CD4-positive, alpha-beta T cell treated with Interleukin-6 at 100 ng/mL for 8 hours (primary cell): Measurements from ENCODE around the gene PCDHGC3.
"Not testable (repeated sequence)": the region's sequence is repeated elsewhere in the genome, so short reads cannot be mapped to it uniquely, and the experiment has no call there.

Experiments
- DNase-seq: peaks from one replicate; pipeline ENCODE4 v3.0.0-alpha.2; 2020; ENCODE audit warnings: mixed read lengths, low spot score

Gene PCDHGC3

DNA sequence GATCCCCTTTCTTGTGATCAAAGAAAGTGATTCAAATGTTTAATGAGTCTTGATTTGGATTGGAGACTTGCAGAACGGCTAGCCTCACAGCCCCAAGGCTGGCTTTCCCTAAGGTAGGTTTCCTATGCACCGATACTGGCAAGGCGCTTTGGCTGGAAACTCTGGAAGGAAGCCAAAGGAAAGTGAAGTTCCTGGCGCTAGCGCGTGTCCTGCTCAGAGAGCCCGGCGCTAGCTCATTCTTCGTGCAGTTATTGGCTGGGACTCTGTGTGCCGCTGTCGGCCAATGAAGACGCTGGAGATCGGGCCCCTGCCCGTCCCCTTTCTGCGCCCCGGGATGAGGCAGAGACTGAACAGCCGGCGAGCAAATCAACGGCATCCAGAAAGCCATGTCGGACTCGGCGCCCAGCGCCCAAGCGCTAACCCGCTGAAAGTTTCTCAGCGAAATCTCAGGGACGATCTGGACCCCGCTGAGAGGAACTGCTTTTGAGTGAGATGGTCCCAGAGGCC is at the start of gene PCDHGC3:
Gene PCDHGC3 (plus strand): TSS at position 342 of the 507 bp plus-strand sequence. CDS start 151 bp downstream, at position 493.
- DNase-seq: peak; percentile 18

DNA sequence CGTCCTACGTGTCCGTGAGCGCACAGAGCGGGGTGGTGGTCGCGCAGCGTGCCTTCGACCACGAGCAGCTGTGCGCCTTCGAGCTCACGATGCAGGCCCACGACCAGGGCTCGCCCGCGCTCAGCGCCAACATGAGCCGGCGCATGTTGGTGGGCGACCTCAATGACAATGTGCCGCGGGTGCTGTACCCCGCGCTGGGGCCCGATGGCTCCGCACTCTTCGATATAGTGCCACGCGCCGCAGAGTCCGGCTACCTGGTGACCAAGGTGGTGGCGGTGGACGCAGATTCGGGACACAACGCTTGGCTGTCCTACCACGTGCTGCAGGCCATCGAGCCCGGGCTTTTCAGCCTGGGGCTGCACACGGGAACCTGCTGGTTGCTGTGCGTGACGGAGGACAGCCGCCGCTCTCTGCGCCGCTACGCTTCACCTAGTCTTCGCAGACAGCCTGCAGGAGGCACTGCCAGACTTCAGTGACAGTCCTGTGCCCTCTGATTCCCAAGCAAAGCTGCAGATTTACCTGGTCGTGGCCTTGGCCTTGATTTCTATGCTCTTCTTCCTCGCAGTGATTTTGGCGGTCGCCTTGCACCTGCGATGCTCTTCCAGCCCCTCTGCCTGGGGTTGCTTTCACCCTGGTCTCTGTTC is 47.9 kb upstream of the PCDHGC3 start:
- DNase-seq: no peak

DNA sequence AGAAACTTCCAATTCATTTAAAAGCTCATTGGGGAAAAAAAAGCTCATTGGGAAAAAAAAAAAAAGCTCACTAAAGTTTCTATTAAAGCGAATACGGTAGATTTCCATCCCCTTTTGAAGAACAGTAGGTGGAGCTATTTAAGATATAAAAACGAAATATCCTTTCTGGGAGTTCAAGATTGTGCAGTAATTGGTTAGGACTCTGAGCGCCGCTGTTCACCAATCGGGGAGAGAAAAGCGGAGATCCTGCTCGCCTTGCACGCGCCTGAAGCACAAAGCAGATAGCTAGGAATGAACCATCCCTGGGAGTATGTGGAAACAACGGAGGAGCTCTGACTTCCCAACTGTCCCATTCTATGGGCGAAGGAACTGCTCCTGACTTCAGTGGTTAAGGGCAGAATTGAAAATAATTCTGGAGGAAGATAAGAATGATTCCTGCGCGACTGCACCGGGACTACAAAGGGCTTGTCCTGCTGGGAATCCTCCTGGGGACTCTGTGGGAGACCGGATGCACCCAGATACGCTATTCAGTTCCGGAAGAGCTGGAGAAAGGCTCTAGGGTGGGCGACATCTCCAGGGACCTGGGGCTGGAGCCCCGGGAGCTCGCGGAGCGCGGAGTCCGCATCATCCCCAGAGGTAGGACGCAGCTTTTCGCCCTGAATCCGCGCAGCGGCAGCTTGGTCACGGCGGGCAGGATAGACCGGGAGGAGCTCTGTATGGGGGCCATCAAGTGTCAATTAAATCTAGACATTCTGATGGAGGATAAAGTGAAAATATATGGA is 45.2 kb upstream of the PCDHGC3 start, which contains the start of gene PCDHGA12:
Gene PCDHGA12 (plus strand): TSS at position 176 of the 782 bp plus-strand sequence. CDS start 253 bp downstream, at position 429.
- no peak for DNase-seq

GRCh38 chr5:141431286-141431685 is 44.5 kb upstream of the PCDHGC3 start:
- DNase-seq: no peak

GRCh38 chr5:141432308-141432707 is 43.5 kb upstream of the PCDHGC3 start:
- DNase-seq: not testable (repeated sequence)

DNA sequence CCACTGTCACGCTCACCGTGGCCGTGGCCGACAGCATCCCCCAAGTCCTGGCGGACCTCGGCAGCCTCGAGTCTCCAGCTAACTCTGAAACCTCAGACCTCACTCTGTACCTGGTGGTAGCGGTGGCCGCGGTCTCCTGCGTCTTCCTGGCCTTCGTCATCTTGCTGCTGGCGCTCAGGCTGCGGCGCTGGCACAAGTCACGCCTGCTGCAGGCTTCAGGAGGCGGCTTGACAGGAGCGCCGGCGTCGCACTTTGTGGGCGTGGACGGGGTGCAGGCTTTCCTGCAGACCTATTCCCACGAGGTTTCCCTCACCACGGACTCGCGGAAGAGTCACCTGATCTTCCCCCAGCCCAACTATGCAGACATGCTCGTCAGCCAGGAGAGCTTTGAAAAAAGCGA is 43.0 kb upstream of the PCDHGC3 start:
- not testable (repeated sequence) for DNase-seq

- DNase-seq: no peak
These were observed 41.8 kb upstream of the PCDHGC3 start for GRCh38 chr5:141434006-141434405.

- no peak for DNase-seq
These were observed 38.5 kb upstream of the PCDHGC3 start for GRCh38 chr5:141437221-141437620.

DNA sequence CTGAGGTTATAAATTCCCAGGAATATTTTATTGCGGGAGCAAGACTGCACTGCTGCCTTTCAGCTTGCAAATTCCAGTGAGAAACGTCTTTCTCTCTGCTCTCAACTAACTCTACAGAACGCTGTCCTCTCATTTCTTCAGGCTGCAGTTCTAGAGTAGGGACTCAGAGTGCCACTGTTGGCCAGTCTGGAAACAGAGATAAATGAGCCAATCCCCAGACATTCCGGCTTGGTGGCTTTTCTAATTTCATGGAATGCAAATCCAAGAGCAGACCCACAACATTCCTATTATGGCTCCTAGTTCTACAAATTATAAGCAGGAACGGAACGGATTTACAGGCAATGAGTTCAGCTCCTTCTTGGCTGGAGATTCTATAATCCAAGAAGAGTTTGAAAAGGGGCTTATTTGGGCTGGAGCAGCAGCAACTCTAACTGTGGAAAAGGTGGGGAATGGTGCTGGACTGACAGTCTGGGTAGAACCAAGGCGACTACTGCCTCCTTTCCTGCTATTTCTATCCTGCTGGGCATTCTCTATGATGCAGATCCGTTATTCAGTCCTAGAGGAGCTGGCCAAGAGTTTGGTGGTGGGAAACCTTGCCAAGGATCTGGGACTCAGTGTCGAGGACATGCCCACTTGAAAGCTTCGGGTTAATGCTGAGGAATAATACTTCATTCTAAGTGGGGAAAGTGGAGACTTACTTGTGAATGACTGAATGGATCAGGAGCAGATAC is 36.2 kb upstream of the PCDHGC3 start:
- no peak for DNase-seq

- no peak for DNase-seq
These were observed 35.4 kb upstream of the PCDHGC3 start for GRCh38 chr5:141440341-141440740.

- DNase-seq: no peak
These were observed 34.1 kb upstream of the PCDHGC3 start for GRCh38 chr5:141441571-141442170.

DNA sequence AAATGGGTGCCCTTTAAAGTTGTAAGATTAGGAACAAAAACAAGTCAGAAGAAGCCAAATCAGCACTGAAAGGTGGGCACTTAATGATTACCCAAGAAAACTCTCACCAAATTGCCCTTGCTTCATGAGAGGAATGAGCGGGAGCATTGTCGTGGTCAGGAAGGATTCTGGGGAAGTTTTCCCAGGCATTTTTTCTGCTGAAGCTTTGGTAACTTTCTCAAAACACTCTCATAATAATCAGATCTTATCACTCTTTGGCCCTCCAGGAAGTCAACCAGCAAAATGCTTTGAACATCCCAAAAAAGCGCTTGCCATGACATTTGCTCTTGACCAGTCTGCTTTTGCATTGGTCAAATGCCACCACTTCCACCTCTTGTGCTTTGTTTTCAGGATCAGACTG is 10.4 kb upstream of the PCDHGC3 start:
- no peak for DNase-seq

DNA sequence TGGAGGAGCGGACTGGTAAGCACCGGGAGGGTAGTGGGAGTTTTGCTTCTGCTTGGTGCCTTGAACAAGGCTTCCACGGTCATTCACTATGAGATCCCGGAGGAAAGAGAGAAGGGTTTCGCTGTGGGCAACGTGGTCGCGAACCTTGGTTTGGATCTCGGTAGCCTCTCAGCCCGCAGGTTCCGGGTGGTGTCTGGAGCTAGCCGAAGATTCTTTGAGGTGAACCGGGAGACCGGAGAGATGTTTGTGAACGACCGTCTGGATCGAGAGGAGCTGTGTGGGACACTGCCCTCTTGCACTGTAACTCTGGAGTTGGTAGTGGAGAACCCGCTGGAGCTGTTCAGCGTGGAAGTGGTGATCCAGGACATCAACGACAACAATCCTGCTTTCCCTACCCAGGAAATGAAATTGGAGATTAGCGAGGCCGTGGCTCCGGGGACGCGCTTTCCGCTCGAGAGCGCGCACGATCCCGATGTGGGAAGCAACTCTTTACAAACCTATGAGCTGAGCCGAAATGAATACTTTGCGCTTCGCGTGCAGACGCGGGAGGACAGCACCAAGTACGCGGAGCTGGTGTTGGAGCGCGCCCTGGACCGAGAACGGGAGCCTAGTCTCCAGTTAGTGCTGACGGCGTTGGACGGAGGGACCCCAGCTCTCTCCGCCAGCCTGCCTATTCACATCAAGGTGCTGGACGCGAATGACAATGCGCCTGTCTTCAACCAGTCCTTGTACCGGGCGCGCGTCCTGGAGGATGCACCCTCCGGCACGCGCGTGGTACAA is 556 bp downstream of the PCDHGC3 start:
- DNase-seq: no peak

DNA sequence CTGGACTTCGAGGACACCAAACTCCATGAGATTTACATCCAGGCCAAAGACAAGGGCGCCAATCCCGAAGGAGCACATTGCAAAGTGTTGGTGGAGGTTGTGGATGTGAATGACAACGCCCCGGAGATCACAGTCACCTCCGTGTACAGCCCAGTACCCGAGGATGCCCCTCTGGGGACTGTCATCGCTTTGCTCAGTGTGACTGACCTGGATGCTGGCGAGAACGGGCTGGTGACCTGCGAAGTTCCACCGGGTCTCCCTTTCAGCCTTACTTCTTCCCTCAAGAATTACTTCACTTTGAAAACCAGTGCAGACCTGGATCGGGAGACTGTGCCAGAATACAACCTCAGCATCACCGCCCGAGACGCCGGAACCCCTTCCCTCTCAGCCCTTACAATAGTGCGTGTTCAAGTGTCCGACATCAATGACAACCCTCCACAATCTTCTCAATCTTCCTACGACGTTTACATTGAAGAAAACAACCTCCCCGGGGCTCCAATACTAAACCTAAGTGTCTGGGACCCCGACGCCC is 1.3 kb downstream of the PCDHGC3 start:
- no peak for DNase-seq

GRCh38 chr5:141477815-141478214 is 2.0 kb downstream of the PCDHGC3 start:
- no peak for DNase-seq

- DNase-seq: no peak
These were observed 2.7 kb downstream of the PCDHGC3 start for GRCh38 chr5:141478321-141478945.

GRCh38 chr5:141479776-141480175 is 4.0 kb downstream of the PCDHGC3 start:
- DNase-seq: no peak

GRCh38 chr5:141483902-141484301 is 8.1 kb downstream of the PCDHGC3 start:
- no peak for DNase-seq

- DNase-seq: no peak
These were observed 8.5 kb downstream of the PCDHGC3 start for GRCh38 chr5:141484310-141484640.

GRCh38 chr5:141484641-141485311 is 9.0 kb downstream of the PCDHGC3 start, which contains the start of gene PCDHGC4:
PCDHGC4 (plus strand) TSS chr5:141485030; CDS start chr5:141485174, 144 bp downstream.
- DNase-seq: no peak
